G401.6 (cell line): Measurements from ENCODE around the gene TRIM26.
"Not testable (repeated sequence)": the region's sequence is repeated elsewhere in the genome, so short reads cannot be mapped to it uniquely, and the experiment has no call there.

ENCODE experiments used
- FAIRE-seq: peaks from 2 replicates; lab custom pipeline; 2012; peaks lifted over from hg19 to GRCh38; lab: Jason Lieb, UNC

TRIM26 gene

GRCh38 chr6:30152910-30153610, 60.1 kb downstream of the TRIM26 start:
- no peak for FAIRE-seq

GRCh38 chr6:30152016-30152673, 61.1 kb downstream of the TRIM26 start:
- FAIRE-seq: no peak

- FAIRE-seq: no peak
Measured at GRCh38 chr6:30151580-30151979, 61.6 kb downstream of the TRIM26 start.

GRCh38 chr6:30150671-30151395, 62.4 kb downstream of the TRIM26 start:
- FAIRE-seq: no peak

DNA sequence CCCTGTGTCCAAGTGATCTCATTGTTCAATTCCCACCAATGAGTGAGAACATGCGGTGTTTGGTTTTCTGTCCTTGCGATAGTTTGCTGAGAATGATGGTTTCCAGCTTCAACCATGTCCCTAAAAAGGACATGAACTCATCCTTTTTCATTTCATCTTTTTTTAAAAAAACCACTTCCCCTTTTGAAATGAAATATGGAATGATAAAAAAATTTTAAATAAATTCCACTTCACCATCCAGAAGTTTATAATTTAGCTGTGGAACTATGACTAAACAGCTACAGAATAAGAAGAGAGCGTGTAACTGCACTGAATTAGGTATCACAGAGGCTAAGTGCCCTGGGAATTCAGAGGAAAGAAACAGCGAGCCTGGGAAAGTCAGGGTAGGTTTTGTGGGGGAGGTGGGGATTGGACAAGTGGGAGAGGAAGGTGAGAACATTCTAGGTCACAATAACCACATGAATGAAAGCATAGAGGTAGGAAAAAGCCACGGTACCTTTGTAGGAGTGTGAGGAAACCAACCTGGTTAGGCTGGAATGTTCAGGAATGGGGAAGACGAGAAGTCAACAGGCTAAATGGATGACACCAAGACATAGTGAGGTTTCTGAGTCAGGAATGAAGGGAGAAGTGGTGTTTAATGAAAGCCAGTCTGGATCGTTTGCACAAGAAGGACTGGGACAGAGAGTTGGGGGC, 63.2 kb downstream of the TRIM26 start:
- no peak for FAIRE-seq

DNA sequence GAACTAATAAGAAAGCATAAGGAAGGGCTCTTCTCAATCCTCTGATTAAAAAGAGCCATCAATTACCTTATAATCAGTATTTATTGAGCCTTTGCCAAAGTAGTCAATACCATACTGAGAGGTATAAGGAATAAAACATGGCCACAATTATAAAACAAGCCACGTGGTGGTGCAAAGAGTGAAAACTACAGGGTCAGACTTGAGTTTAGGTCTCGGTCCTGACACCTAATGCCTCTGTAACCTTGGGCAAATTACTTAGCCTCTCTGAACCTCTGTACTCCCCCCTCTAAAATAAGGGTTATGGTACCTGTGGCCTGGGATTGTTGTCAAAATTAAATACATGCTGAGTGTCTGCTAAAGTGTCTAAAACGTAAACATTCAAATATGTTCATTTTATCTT, 64.0 kb downstream of the TRIM26 start:
- FAIRE-seq: no peak

DNA sequence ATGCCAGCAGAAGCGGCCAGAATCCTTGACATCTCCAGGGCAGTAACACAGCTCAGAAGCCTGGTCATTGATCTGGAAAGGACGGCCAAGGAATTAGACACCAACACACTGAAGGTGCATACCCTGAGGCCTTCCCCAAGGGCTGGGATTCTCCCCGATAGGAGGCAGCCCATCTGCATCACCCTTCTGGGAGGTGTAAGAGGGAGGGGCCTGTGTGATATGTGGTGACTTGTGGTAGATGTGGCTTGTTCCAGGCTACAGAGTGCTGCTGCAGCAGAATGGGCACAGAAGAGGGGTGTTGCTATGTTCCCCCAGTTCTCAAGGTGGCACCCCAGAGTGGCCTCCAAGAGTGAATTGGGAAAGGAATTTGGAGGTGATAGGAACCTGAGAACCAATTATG, 66.1 kb downstream of the TRIM26 start:
- FAIRE-seq: no peak

- FAIRE-seq: no peak
Measured at GRCh38 chr6:30145818-30146217, 67.4 kb downstream of the TRIM26 start.

- FAIRE-seq: no peak
Measured at GRCh38 chr6:30144811-30145210, 68.4 kb downstream of the TRIM26 start.

GRCh38 chr6:30143780-30144179, 69.4 kb downstream of the TRIM26 start:
- no peak for FAIRE-seq

DNA sequence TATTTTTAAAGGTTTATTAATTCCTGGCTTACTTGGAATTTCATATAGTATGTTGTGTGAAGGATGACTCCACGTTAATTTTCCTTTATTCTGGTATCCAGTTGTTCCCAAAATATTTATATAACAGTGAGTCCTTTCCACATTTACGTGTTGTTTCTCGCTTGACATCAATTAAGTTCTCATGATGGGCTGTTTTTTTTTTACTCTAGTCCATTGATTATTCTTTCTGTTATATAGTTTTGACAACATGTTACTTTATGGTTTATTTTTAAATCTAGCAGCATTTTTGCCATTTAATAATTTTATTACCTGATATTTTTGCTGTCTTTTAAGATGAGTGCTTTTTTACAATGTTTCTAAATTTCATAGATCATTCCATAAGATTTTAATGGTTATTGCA, 70.5 kb downstream of the TRIM26 start:
- no peak for FAIRE-seq

- not testable (repeated sequence) for FAIRE-seq
Measured at GRCh38 chr6:30140240-30140639, 73.0 kb downstream of the TRIM26 start.

GRCh38 chr6:30136570-30137286, 76.5 kb downstream of the TRIM26 start:
- no peak for FAIRE-seq

- no peak for FAIRE-seq
Measured at GRCh38 chr6:30135757-30136156, 77.4 kb downstream of the TRIM26 start, which contains the start of gene TRIM40. Gene TRIM40 (plus strand): TSS chr6:30136140. CDS start chr6:30137037, 897 bp downstream.

DNA sequence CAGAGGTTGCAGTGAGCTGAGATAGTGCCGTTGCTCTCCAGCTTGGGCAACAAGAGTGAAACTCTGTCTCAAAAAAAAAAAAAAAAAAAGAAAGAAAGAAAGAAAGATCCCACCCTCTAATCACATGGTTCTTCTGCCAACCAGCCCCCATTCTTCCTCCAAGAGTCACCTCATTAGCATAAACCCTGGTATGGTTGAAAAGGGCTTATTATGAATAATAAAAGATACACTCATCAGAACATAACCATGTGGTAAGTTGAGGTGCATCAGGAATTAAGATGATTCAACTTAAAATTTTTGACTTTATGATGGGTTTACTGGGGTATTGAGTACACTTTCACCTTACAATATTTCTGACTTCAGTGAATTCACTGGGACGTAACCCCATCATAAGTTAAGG, 78.1 kb downstream of the TRIM26 start:
- FAIRE-seq: no peak
